ENCODE data around the gene ZNF648.
"Not testable (repeated sequence)": the region's sequence is repeated elsewhere in the genome, so short reads cannot be mapped to it uniquely, and the experiment has no call there.

Gene ZNF648

GRCh38 chr1:182069028-182069466 is 7.5 kb upstream of the ZNF648 start:
- DNase-seq (ENCODE audit: low read depth) = no peak

DNA sequence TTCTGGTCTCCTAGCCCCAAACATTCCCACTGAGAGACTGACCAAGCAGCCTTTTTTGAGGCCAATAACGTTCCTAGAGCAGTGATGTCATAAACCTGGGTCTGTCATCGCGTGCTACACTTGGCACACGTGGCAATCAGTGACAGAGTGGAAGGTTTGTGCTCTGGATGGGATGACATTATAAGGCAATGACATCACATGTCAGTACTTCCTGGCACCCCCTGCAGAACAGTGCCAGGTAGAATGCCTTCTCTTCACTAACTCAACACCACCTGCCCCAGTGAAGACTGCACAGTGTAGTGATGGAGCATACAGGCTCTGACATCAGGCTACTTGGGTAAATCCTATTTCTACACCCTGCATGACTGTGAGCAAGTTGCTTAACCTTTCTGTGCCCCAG is 5.4 kb upstream of the ZNF648 start:
- DNase-seq (ENCODE audit: low read depth) = no peak

GRCh38 chr1:182065126-182065845 is 3.8 kb upstream of the ZNF648 start:
- DNase-seq (ENCODE audit: low read depth) = no peak

- DNase-seq (ENCODE audit: low read depth) = no peak
Observed at GRCh38 chr1:182064611-182065010, 3.1 kb upstream of the ZNF648 start.

GRCh38 chr1:182062223-182062622 is 711 bp upstream of the ZNF648 start:
- DNase-seq (ENCODE audit: low read depth) = no peak

DNA sequence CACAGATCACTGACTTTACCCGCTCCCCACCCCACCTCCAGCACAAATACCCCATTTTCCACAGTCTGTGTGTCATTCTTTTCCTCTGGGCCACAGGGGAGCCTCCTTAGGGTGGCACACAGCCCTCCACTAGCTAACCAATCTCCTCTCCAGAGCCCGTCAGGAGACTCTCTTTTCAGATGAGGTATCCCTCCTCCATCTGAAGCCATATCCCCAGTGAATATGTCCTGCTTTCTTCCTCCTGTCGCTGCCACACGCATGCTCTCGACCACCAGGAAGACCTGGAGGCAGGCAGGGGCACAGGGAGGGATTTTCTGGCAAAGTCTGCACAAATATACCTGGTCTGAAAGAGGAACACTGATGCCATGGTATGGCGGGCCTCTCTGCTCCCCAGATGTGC is 635 bp downstream of the ZNF648 start:
- no peak for DNase-seq (ENCODE audit: low read depth)

- no peak for DNase-seq (ENCODE audit: low read depth)
Observed at GRCh38 chr1:182059936-182060335, 1.6 kb downstream of the ZNF648 start.

DNA sequence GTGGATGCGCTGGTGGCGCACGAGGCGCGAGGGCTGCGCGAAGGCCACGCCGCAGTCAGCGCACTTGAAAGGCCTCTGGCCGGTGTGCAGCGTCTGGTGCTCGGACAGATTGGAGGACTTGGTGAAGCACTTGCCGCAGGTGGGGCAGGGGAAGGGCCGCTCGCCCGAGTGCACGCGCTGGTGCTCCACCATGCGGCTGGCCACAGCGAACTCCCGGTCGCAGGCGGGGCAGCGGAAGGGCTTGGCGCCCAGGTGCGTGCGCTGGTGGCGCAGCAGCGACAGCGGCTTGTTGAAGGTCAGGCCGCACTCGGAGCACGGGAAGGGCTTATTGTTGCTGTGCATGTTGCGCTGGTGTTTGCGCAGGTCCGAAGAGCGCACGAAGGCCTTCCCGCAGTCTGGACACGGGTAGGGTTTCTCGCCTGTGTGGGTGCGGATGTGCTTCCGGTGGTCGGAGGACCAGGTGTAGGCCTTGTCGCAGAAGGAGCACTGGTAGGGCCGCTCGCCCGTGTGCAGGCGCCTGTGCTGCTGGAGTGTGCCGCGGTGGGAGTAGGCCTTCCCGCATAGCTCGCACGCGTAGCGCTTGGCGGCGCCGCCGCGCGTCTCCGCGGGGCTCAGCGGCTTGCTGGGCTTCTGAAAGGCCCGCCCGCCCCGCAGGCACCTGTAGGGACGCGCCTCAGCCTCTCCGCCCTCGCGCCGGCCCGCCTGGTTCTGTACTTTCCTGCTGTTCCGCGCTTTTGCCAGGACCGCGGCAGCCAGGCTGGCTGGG is 4.7 kb downstream of the ZNF648 start:
- no peak for DNase-seq (ENCODE audit: low read depth)

GRCh38 chr1:182054698-182055326 is 6.7 kb downstream of the ZNF648 start:
- no peak for DNase-seq (ENCODE audit: low read depth)

DNA sequence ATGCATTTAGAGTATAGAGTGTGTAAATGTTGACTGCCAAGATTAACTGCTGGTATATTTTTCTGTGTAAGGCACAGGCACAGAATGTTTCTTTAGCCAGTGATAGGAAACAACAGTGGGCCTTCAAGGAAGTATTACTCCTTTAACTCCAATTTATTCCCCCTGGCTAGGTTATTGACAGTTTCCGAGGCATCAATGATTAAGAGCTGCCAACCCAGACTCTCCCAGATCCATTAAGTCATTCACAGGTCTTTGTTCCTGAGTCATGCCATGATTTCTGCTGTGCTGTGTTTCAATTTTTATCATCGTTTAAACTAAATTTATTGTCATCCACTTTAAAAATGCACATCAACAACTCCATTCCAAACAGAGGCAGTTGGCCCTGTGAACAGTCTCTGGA is 9.2 kb downstream of the ZNF648 start:
- no peak for DNase-seq (ENCODE audit: low read depth)

DNA sequence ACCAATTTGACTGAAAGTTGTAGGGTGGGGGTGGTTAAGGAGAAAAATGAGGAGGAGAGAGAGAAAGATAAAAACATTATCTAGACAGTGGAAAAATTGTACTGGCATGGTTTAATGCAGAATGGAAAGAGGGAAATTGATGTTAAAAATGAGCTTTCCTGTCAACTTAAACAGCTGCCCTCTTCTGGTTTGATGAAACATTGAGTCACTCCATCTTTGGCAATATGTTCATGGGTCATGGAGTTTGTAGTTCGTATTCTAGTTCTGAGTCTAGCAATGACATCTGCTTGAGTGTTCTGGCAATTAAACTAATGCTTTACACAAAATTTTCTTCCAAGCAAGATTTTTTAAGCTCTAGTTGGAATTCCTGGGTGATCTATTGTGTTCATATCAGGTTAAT is 9.6 kb downstream of the ZNF648 start:
- DNase-seq (ENCODE audit: low read depth) = no peak

GRCh38 chr1:182050481-182051448 is 10.7 kb downstream of the ZNF648 start:
- DNase-seq (ENCODE audit: low read depth) = no peak

GRCh38 chr1:182048562-182048961 is 12.9 kb downstream of the ZNF648 start:
- no peak for DNase-seq (ENCODE audit: low read depth)

- no peak for DNase-seq (ENCODE audit: low read depth)
Observed at GRCh38 chr1:182046763-182047162, 14.7 kb downstream of the ZNF648 start.

DNA sequence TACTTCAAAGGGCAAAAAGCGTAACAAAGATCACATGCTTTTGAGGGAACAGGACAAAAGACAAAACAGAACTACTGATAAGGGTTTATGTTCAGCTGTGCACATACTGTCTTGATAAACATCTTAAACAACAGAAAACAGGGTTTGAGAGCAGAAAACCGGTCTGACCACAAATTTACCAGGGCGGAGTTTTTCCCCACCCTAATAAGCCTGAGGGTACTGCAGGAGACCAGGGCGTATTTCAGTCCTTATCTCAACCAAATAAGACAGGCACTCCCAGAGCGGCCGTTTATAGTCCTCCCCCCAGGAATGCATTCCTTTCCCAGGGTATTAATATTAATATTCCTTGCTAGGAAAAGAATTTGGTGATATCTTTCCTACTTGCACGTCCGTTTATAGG is 16.0 kb downstream of the ZNF648 start:
- DNase-seq (ENCODE audit: low read depth) = not testable (repeated sequence)

DNA sequence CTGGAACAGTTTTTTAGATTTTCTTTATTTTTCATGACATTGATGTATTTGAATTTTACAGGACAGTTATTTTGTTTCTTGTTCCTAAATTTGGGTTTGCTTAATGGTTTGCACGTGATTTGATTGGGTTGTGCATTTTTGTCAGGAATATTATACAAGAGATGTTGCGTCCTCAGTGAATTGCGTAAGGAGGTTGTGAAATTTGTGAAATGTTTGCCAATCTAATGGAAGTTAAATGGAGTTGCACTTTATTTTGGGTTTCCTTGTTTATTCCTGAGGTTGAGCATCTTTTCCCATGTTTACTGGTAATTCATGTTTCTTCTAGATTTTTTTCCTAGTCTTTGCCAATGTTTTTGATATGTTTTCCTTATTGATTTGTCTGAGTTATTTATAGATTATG is 19.9 kb downstream of the ZNF648 start:
- DNase-seq (ENCODE audit: low read depth) = no peak

DNA sequence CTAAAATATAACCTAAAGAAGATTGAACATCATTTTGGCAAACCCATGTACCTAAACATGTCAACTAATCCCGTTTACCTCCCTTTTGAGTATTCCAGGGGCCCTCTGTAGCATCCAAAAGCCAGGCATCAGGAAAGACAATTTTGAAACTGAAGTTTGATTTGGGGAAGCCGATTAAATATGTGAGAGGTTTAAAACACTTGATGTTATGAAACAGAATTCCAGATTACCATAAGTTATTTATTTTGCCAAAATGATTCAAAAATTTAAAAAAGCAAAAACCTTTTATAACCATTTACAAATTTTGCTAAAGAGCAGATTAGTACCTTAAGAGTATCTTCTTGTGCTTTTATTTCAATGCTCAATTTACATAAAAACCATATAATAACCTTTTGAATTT is 23.3 kb downstream of the ZNF648 start:
- no peak for DNase-seq (ENCODE audit: low read depth)

DNA sequence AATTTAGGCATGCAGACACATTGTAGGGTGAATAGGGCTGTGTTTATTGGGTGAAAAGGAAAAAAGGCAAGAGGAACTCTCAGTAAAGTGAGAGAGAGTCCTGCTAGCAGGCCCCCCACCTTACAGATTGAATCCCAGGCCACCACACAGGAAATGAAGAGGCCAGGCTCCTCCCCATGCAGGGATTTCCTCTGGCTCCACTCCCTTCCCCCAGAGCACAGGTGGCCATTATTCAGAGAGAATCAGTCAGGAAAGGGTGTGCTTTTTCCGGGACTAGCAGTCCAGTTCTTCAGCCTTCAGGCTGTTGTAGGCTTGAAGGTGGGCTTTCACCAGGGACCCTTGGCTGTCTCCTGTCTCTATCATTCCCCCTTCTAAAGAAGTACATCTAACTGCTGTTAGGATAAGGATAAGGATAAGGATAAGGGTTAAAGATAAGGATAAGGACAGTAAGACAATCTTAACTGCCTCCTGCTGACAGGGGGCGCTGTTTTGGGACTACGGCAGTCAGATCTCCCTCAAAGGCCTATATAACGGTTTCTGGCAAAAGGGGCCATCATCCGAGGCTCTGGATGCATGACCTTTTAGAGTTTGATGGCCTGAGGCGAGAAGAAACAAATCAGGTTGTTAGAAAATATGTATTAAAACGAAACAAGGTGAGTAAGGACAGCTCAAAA is 26.3 kb downstream of the ZNF648 start:
- no peak for DNase-seq (ENCODE audit: low read depth)

DNA sequence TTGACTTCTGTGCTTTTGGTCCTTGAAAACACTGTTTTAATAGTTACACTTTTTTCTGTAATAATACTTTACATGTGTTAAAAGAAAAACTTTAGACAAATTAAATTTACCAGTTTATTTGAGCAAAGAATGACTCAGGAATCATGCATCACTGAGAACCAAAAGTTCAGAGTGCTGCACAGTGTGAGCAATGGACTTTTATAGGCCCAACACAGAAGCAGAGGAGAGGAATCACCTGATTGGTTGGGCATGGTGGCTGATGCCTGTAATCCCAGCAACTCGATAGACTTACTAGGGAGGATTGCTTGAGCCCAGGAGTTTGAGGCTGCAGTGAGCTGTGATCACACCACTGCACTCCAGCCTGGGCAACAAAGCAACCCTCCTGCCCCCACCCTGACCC is 29.3 kb downstream of the ZNF648 start:
- no peak for DNase-seq (ENCODE audit: low read depth)

- DNase-seq (ENCODE audit: low read depth) = peak; percentile 86
Observed at GRCh38 chr1:182029379-182030331, 31.9 kb downstream of the ZNF648 start.
